Panc1 (cell line): Measurements from ENCODE around the gene GOLGA6A. TPM values are rescaled to one million over a fixed set of nuclear protein-coding genes. Genes with fewer than 3 reads are reported as not detected.

Experiments
- ATAC-seq: fragments of 200-7000 bp; cut with Tn5 transposase; 2 replicates; pipeline ENCODE4 v1.9.1; 2020; ENCODE audit warnings: mild to moderate bottlenecking, moderate library complexity
- BruUV-seq: library from RNA; stranded (reverse); fragments of 400-500 nt; replicated peaks from 2 replicates; lab custom pipeline; 2021; lab: Mats Ljungman, UMichigan
- CTCF ChIA-PET: fragments of 300-600 bp; sonication (Branson Sonifier 250); formaldehyde crosslinking; loops from one replicate; lab custom pipeline; 2022; ENCODE audit warnings: antibody characterized with exemption; lab: Charles Lee
- POLR2A ChIA-PET: fragments of 300-600 bp; sonication (Branson Sonifier 250); formaldehyde crosslinking; loops from one replicate; lab custom pipeline; 2022; ENCODE audit warnings: antibody characterized with exemption; lab: Charles Lee
- DNase-seq: peaks from one replicate; pipeline ENCODE4 v3.0.0-alpha.2; 2010; ENCODE audit warnings: low read depth, low spot score
- H3K27ac ChIP-seq: 2 replicates; pipeline ENCODE4 v1.5.1; 2011; ENCODE audit warnings: mild to moderate bottlenecking, low read length, inconsistent platforms
- H3K27me3 ChIP-seq: fragments of 200-500 bp; sonication (Bioruptor generic); 2 replicates; pipeline ENCODE4 v1.6.0; 2014; ENCODE audit warnings: low read length, inconsistent platforms; ENCODE audit not compliant: control insufficient read depth, insufficient read depth
- H3K36me3 ChIP-seq: fragments of 200-500 bp; sonication (Bioruptor generic); 2 replicates; pipeline ENCODE4 v1.5.1; 2014; ENCODE audit warnings: inconsistent platforms, mild to moderate bottlenecking, low read length, moderate library complexity; ENCODE audit not compliant: control insufficient read depth, insufficient read depth
- H3K4me1 ChIP-seq: 2 replicates; pipeline ENCODE4 v1.5.1; 2011; ENCODE audit warnings: inconsistent platforms, mild to moderate bottlenecking, low read length, moderate library complexity; ENCODE audit not compliant: control insufficient read depth, insufficient read depth
- H3K4me3 ChIP-seq, 2 experiments: 2 replicates each; pipeline ENCODE4 v1.5.1; 2011 to 2012; ENCODE audit warnings: low read depth in 2 of 2, low read length in 2 of 2, mild to moderate bottlenecking in 2 of 2, inconsistent platforms in 1 of 2, moderate library complexity in 1 of 2
- H3K9me3 ChIP-seq: fragments of 200-500 bp; sonication (Bioruptor generic); 2 replicates; pipeline ENCODE4 v1.5.1; 2014; ENCODE audit warnings: low read depth, mild to moderate bottlenecking, inconsistent platforms, low read length, moderate library complexity; ENCODE audit not compliant: control insufficient read depth, insufficient read depth
- CTCF ChIP-seq: fragments of 450-650 bp; IDR thresholded peaks from 2 replicates; pipeline ENCODE4 v1.5.1; 2017; ENCODE audit warnings: mild to moderate bottlenecking
- POLR2AphosphoS5 ChIP-seq: IDR thresholded peaks from 2 replicates; pipeline ENCODE4 v1.6.1; 2012; ENCODE audit warnings: mild to moderate bottlenecking, low read depth, low read length, moderate library complexity
- SIN3A ChIP-seq: IDR thresholded peaks from 2 replicates; pipeline ENCODE4 v1.6.1; 2012; ENCODE audit warnings: low read depth, mild to moderate bottlenecking, low read length, moderate library complexity, borderline replicate concordance; ENCODE audit not compliant: insufficient read depth
- TCF7L2 ChIP-seq: IDR thresholded peaks from 2 replicates; pipeline ENCODE4 v1.6.1; 2011; ENCODE audit warnings: mild to moderate bottlenecking, low read depth, low read length, inconsistent platforms
- in situ Hi-C: cut with HindIII; loops from 2 replicates; pipeline ENCODE4 v1.10.0; 2016; ENCODE audit warnings: low sequenced_read_pairs, low pct_unique_long_range_greater_than_20kb
- intact Hi-C: fragments of 100-400 bp; cut with micrococcal nuclease; formaldehyde crosslinking; loops from one replicate; pipeline ENCODE4 v1.10.0; 2022; ENCODE audit not compliant: unreplicated experiment
- total RNA-seq: library from RNA; stranded (reverse); gene quantifications from one replicate; pipeline ENCODE4 v1.2.1, GENCODE V29; 2021; ENCODE audit not compliant: unreplicated experiment
- TF ChIP-seq, protein P1 (sequence below), 2 experiments: IDR thresholded peaks; 2 replicates each; pipeline ENCODE4 v1.6.1; 2011 to 2012; ENCODE audit warnings: low read depth in 2 of 2, control low read depth in 1 of 2, low read length in 1 of 2, mild to moderate bottlenecking in 1 of 2, moderate library complexity in 1 of 2; ENCODE audit not compliant: insufficient read depth in 1 of 2

The GOLGA6A gene
- total RNA-seq, 1 experiment from 2014 or later = 0.05 TPM

- ATAC-seq (no peak), DNase-seq (no peak)
- H3K27me3 ChIP-seq = no peaks in the 10 kb centered on the region
- no peak overlapping the region for H3K4me3 ChIP-seq
- CTCF ChIA-PET = interaction anchor here (0.5 to 1.1 kb wide), 4 partner anchors 12 to 580 kb away, joined by 4 to 5 read pairs (median 5); no protein-coding TSS in a partner anchor
- no peaks in the 10 kb centered on the region for H3K4me1 ChIP-seq
- in situ Hi-C loops (no loop called here), intact Hi-C loops (no loop called here)
- H3K9me3 ChIP-seq = no peaks in the 10 kb centered on the region
- H3K36me3 ChIP-seq = no peaks in the 10 kb centered on the region
- no peak overlapping the region for H3K27ac ChIP-seq
- POLR2A ChIA-PET = no interaction called here
- TF ChIP-seq CTCF = no peak
- TF ChIP-seq SIN3A = no peak
- TF ChIP-seq TCF7L2 = no peak
- no peak for TF ChIP-seq POLR2AphosphoS5
- TF ChIP-seq, protein P1, sequence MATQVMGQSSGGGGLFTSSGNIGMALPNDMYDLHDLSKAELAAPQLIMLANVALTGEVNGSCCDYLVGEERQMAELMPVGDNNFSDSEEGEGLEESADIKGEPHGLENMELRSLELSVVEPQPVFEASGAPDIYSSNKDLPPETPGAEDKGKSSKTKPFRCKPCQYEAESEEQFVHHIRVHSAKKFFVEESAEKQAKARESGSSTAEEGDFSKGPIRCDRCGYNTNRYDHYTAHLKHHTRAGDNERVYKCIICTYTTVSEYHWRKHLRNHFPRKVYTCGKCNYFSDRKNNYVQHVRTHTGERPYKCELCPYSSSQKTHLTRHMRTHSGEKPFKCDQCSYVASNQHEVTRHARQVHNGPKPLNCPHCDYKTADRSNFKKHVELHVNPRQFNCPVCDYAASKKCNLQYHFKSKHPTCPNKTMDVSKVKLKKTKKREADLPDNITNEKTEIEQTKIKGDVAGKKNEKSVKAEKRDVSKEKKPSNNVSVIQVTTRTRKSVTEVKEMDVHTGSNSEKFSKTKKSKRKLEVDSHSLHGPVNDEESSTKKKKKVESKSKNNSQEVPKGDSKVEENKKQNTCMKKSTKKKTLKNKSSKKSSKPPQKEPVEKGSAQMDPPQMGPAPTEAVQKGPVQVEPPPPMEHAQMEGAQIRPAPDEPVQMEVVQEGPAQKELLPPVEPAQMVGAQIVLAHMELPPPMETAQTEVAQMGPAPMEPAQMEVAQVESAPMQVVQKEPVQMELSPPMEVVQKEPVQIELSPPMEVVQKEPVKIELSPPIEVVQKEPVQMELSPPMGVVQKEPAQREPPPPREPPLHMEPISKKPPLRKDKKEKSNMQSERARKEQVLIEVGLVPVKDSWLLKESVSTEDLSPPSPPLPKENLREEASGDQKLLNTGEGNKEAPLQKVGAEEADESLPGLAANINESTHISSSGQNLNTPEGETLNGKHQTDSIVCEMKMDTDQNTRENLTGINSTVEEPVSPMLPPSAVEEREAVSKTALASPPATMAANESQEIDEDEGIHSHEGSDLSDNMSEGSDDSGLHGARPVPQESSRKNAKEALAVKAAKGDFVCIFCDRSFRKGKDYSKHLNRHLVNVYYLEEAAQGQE (IDR thresholded peaks at IDR 0.05; ENCODE audit: insufficient read depth in 1 of 2, low read depth in 2 of 2, low read length in 1 of 2) = no peak
- no TSS peak for BruUV-seq
These were observed 41.0 kb downstream of the GOLGA6A start for GRCh38 chr15:74041311-74041756.

- BruUV-seq = no TSS peak
- CTCF ChIA-PET = interaction anchor here (0.6 to 4.2 kb wide), 5 partner anchors 67 to 327 kb away, joined by 3 to 51 read pairs (median 5); no protein-coding TSS in a partner anchor
- no peak for TF ChIP-seq CTCF
- Histone ChIP-seq H3K27me3 (no peaks in the 10 kb centered on the region), H3K9me3 (no peaks in the 10 kb centered on the region), H3K27ac (no peak overlapping the region), H3K36me3 (no peaks in the 10 kb centered on the region; the same call in 1 of the 2 replicates), H3K4me3 (no peak overlapping the region), H3K4me1 (no peaks in the 10 kb centered on the region)
- DNase-seq (no peak), ATAC-seq (no peak)
- intact Hi-C loops (no loop called here), in situ Hi-C loops (no loop called here)
- POLR2A ChIA-PET = interaction anchor here (0.6 to 1.1 kb wide), 2 partner anchors 20 to 34 kb away, joined by 3 to 10 read pairs; no protein-coding TSS in a partner anchor
These were observed 42.1 kb downstream of the GOLGA6A start for GRCh38 chr15:74040109-74040850.
